ENCODE measurements around the gene PTPN3.

- TF ChIP-seq POLR2A (IDR thresholded peaks at IDR 0.05; ENCODE audit: low read length) (no peak), GATA1 (IDR thresholded peaks at IDR 0.05; ENCODE audit: low read depth, low read length) (no peak)
These were observed 1.1 kb upstream of the PTPN3 start for GRCh38 chr9:109499093-109499630.

All from erythroblast (primary cell).